IPS-20b (cell line): ENCODE results near the gene SRBD1.
"Not testable (repeated sequence)": the region's sequence is repeated elsewhere in the genome, so short reads cannot be mapped to it uniquely, and the experiment has no call there.

Source experiments
- H3K27ac ChIP-seq: one replicate; pipeline ENCODE4 v1.5.1; 2013; ENCODE audit warnings: low read length
- H3K27me3 ChIP-seq: 2 replicates; pipeline ENCODE4 v1.6.1; 2013; ENCODE audit warnings: mild to moderate bottlenecking, low read length, inconsistent platforms; ENCODE audit not compliant: insufficient read depth
- H3K36me3 ChIP-seq: 2 replicates; pipeline ENCODE4 v1.6.1; 2013; ENCODE audit warnings: low read depth, mild to moderate bottlenecking, inconsistent platforms, low read length, moderate library complexity; ENCODE audit not compliant: insufficient read depth
- H3K4me1 ChIP-seq: 2 replicates; pipeline ENCODE4 v1.6.1; 2013; ENCODE audit warnings: mild to moderate bottlenecking, control low read depth, inconsistent platforms, low read length, moderate library complexity; ENCODE audit not compliant: insufficient read depth
- H3K4me3 ChIP-seq: 2 replicates; pipeline ENCODE4 v1.5.1; 2013; ENCODE audit warnings: mild to moderate bottlenecking, low read length, inconsistent platforms
- H3K9ac ChIP-seq: 2 replicates; pipeline ENCODE4 v1.6.1; 2013; ENCODE audit warnings: low read depth, mild to moderate bottlenecking, inconsistent platforms, low read length, moderate library complexity
- H3K9me3 ChIP-seq: 2 replicates; pipeline ENCODE4 v1.6.1; 2013; ENCODE audit warnings: mild to moderate bottlenecking, low read depth, low read length, inconsistent platforms; ENCODE audit not compliant: insufficient read depth

Gene SRBD1

GRCh38 chr2:45436456-45436855 lies 174.6 kb downstream of the SRBD1 start:
- no peaks in the 10 kb centered on the region for H3K9me3 ChIP-seq
- H3K36me3 ChIP-seq: no peaks in the 10 kb centered on the region
- no peaks in the 10 kb centered on the region for H3K27me3 ChIP-seq
- no peak overlapping the region for H3K9ac ChIP-seq
- peaks cover 9% of the 10 kb centered on the region; the same call in 1 of the 2 replicates for H3K4me1 ChIP-seq
- H3K27ac ChIP-seq: no peak overlapping the region
- H3K4me3 ChIP-seq: no peak overlapping the region

DNA sequence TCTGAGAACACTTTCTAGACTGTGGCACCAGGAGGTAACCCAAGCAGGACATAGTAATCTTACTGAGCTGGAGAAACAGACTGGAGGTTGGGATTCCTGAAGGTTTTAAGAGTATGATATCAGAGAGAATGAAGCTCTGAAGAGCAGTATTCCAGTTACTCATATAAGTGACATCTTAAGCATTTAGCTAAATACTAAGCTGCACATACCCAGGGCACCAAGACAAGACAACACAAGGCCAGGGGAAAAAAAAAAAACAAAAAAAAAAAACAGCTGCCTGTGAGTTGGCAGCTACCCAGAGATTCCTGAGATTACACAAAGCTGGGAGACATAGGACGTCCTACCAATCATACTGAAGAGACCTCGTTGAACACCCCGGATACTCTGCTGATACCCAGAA lies 175.8 kb downstream of the SRBD1 start:
- Histone ChIP-seq H3K27ac (no peak overlapping the region), H3K27me3 (no peaks in the 10 kb centered on the region), H3K9me3 (no peaks in the 10 kb centered on the region), H3K4me3 (no peak overlapping the region), H3K36me3 (no peaks in the 10 kb centered on the region), H3K4me1 (peaks cover 9% of the 10 kb centered on the region; the same call in 1 of the 2 replicates), H3K9ac (no peak overlapping the region)

GRCh38 chr2:45433363-45433762 lies 177.7 kb downstream of the SRBD1 start:
- Histone ChIP-seq H3K4me1 (peaks cover 9% of the 10 kb centered on the region; the same call in 1 of the 2 replicates), H3K4me3 (no peak overlapping the region), H3K36me3 (no peaks in the 10 kb centered on the region), H3K9ac (no peak overlapping the region), H3K27me3 (no peaks in the 10 kb centered on the region), H3K9me3 (no peaks in the 10 kb centered on the region), H3K27ac (no peak overlapping the region)

DNA sequence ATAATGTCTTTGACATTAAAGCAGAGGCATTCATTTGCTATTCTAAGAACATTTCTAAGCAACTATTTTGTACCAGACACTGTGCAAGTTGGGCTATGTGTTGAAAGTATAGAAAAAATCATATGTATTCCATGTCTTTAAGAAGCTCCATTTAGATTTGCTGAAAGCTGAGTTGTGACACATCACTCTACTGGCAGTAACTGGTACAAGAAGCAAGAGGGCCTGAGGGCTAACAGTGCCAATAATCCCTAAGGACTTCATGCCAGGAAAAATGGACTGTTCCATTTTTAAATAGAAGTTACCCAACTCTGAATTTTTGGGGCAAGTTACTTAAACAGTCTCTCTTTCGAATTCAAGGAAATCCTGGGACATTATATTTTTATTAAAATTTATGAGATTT lies 178.7 kb downstream of the SRBD1 start:
- Histone ChIP-seq H3K4me1 (peaks cover 9% of the 10 kb centered on the region; the same call in 1 of the 2 replicates), H3K9me3 (no peaks in the 10 kb centered on the region), H3K36me3 (no peaks in the 10 kb centered on the region), H3K9ac (no peak overlapping the region), H3K4me3 (no peak overlapping the region), H3K27me3 (no peaks in the 10 kb centered on the region), H3K27ac (no peak overlapping the region)

DNA sequence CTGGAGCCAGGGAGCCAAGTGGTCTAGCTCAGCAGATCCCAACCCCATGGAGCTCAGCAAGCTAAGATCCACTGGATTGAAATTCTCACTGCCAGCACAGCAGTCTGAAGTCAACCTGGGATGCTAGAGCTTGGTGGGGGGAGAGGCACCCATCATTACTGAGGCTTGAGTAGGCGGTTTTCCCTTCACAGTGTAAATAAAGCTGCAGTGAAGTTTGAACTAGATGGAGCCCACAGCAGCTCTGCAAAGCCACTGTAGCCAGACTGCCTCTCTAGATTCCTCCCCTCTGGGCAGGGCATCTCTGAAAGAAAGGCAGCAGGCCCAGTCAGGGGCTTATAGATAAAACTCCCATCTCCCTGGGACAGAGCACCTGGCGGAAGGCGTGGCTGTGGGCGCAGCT lies 185.0 kb downstream of the SRBD1 start:
- not testable (repeated sequence) for H3K36me3 ChIP-seq, H3K4me3 ChIP-seq, H3K27me3 ChIP-seq, H3K9ac ChIP-seq, H3K9me3 ChIP-seq, H3K4me1 ChIP-seq, H3K27ac ChIP-seq

DNA sequence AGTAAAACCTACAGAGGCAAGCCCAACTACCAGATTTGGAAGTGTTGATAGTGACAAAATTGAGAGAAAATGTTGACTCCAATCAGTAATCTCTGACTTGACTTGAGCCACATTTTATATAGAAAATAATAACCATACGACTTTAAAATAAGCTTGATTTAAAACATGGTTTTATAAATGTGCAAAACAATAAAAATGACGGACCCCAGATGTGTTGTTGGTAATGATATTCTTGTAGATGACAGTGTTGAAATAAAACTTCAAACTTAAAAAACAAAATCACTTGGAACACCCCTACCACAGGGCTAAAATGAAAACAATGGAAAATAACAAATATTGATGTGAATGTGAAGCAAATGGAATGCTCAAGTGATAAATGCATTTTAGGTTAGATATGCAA lies 188.1 kb downstream of the SRBD1 start:
- Histone ChIP-seq H3K27me3 (no peaks in the 10 kb centered on the region), H3K9me3 (no peaks in the 10 kb centered on the region), H3K4me3 (no peak overlapping the region), H3K27ac (no peak overlapping the region), H3K36me3 (peaks cover 9% of the 10 kb centered on the region; the same call in 1 of the 2 replicates), H3K4me1 (no peaks in the 10 kb centered on the region), H3K9ac (no peak overlapping the region)

DNA sequence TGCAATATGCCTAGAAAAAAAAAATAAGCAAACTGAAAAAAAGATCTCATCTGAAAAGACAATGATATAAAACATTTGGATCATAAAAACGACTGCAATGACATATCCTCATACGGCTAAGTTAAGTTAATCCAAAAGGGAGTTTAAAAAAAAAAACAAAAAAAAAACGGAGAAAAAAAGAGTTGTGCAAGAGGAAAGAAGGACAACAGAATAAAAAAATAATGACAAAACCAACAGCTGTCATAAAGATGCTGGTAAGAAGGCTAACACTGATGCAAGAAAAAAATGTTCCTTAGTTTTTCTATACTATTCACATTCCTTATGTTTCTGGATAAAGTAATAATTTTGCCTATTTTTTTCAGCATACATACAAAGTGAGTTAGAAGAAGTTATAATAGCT lies 192.5 kb downstream of the SRBD1 start:
- H3K36me3 ChIP-seq: peaks cover 17% of the 10 kb centered on the region; the same call in 1 of the 2 replicates
- H3K4me1 ChIP-seq: peaks cover 10% of the 10 kb centered on the region
- no peak overlapping the region for H3K9ac ChIP-seq
- H3K27me3 ChIP-seq: no peaks in the 10 kb centered on the region
- H3K9me3 ChIP-seq: no peaks in the 10 kb centered on the region
- no peak overlapping the region for H3K27ac ChIP-seq
- H3K4me3 ChIP-seq: no peak overlapping the region

DNA sequence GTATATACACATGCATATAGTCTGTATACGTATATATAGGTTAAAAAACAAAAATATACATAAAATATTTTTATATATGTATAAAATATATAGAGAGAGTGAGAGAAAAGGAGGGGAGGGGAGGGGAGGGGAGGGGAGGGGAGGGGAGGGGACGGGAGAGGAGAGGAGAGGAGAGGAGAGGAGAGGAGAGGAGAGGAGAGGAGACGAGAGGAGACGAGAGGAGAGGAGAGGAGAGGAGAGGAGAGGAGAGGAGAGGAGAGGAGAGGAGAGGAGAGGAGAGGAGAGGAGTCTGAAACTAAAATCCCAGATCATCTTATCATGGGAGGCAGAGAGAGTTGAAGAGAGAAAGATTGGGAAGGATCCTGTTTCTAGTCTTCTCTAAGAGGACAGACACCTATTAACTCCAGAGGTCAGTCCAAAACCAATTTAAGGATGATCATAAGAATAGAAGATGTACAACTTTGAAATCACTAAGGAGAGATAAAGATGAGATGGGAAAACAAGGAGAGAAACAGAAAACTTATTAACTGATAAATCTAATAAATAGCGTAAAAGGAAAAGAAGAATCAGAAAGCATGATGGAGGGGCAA lies 195.4 kb downstream of the SRBD1 start:
- H3K27me3 ChIP-seq: no peaks in the 10 kb centered on the region
- no peaks in the 10 kb centered on the region for H3K9me3 ChIP-seq
- no peak overlapping the region for H3K4me3 ChIP-seq
- H3K27ac ChIP-seq: no peak overlapping the region
- peaks cover 17% of the 10 kb centered on the region; the same call in 1 of the 2 replicates for H3K36me3 ChIP-seq
- H3K4me1 ChIP-seq: peaks cover 26% of the 10 kb centered on the region
- H3K9ac ChIP-seq: no peak overlapping the region

GRCh38 chr2:45412754-45413379 lies 198.2 kb downstream of the SRBD1 start:
- Histone ChIP-seq H3K4me3 (peak overlapping the region; percentile 30; the same call in 1 of the 2 replicates), H3K9ac (peak overlapping the region; percentile 68; the same call in 1 of the 2 replicates), H3K9me3 (no peaks in the 10 kb centered on the region), H3K4me1 (peaks cover 26% of the 10 kb centered on the region), H3K27me3 (no peaks in the 10 kb centered on the region), H3K27ac (peak overlapping the region; percentile 86), H3K36me3 (peaks cover 8% of the 10 kb centered on the region; the same call in 1 of the 2 replicates)

DNA sequence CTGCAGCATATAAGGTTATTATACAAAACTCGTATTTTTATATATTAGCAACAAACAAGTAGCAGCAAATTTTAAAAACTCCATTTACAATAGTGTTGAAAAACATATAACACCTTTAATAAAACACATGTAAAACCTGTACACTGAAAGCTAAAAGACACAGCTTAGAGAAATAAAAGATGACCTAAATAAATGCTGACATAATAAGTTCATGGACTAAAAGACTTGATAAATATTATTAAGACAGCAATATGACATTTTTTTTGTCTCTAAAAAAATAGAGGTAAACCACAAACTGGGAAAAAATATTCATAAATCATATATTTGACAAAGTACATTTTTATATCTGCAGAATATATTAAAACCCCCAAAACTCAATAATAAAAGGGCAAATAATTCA lies 201.4 kb downstream of the SRBD1 start:
- H3K4me1 ChIP-seq: peaks cover 34% of the 10 kb centered on the region
- H3K9ac ChIP-seq: no peak overlapping the region
- H3K27me3 ChIP-seq: no peaks in the 10 kb centered on the region
- no peaks in the 10 kb centered on the region for H3K9me3 ChIP-seq
- no peaks in the 10 kb centered on the region; the same call in 1 of the 2 replicates for H3K36me3 ChIP-seq
- no peak overlapping the region for H3K27ac ChIP-seq
- H3K4me3 ChIP-seq: no peak overlapping the region

DNA sequence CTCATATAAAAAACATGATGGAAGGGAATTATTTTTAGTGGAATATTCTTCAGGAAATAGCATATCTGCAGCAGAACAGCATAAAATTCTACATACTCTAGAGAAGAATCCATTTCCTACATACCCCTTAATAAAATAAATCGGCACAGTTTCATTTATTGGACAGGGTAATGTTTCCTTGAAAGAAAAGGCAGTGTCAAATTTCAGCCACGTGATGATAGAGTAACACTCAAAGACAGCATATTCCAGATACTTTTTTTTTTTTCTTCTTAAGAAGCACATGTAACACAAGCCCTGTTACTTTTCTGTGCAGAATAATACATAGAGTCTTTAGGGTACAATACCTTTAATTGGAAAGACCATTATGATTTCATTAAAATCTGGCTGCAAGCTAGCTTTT lies 204.4 kb downstream of the SRBD1 start:
- peaks cover 19% of the 10 kb centered on the region; the same call in 1 of the 2 replicates for H3K4me1 ChIP-seq
- no peak overlapping the region for H3K27ac ChIP-seq
- no peak overlapping the region for H3K4me3 ChIP-seq
- H3K36me3 ChIP-seq: no peaks in the 10 kb centered on the region; the same call in 1 of the 2 replicates
- no peaks in the 10 kb centered on the region for H3K9me3 ChIP-seq
- H3K27me3 ChIP-seq: no peaks in the 10 kb centered on the region
- no peak overlapping the region for H3K9ac ChIP-seq

GRCh38 chr2:45404807-45405297 lies 206.2 kb downstream of the SRBD1 start:
- no peak overlapping the region for H3K27ac ChIP-seq
- no peak overlapping the region for H3K4me3 ChIP-seq
- H3K4me1 ChIP-seq: peaks cover 19% of the 10 kb centered on the region; the same call in 1 of the 2 replicates
- no peaks in the 10 kb centered on the region for H3K27me3 ChIP-seq
- H3K9me3 ChIP-seq: no peaks in the 10 kb centered on the region
- no peaks in the 10 kb centered on the region for H3K36me3 ChIP-seq
- H3K9ac ChIP-seq: no peak overlapping the region
